DMS153 (cell line): Measurements from ENCODE around the gene MEF2B.

Source experiments
- DNase-seq: peaks from one replicate; lab custom pipeline; 2025; lab: John Stamatoyannopoulos, UW

MEF2B gene

GRCh38 chr19:19170053-19170872, at the start of gene MEF2B:
Gene MEF2B (minus strand): TSS chr19:19170263. CDS start chr19:19150735, 19,528 bp downstream.
- peak; percentile 75 for DNase-seq

- no peak for DNase-seq
Measured at GRCh38 chr19:19218911-19219310, 48.8 kb upstream of the MEF2B start.

GRCh38 chr19:19217099-19217498, 47.0 kb upstream of the MEF2B start:
- DNase-seq, result no peak

- no peak for DNase-seq
Measured at GRCh38 chr19:19215792-19216191, 45.7 kb upstream of the MEF2B start.

- no peak for DNase-seq
Measured at GRCh38 chr19:19214892-19215291, 44.8 kb upstream of the MEF2B start.

GRCh38 chr19:19214159-19214490, 44.1 kb upstream of the MEF2B start:
- no peak for DNase-seq

- no peak for DNase-seq
Measured at GRCh38 chr19:19213426-19214158, 43.5 kb upstream of the MEF2B start.

GRCh38 chr19:19212916-19213315, 42.9 kb upstream of the MEF2B start:
- no peak for DNase-seq

GRCh38 chr19:19211499-19212420, 41.7 kb upstream of the MEF2B start, which contains the start of gene NCAN:
Gene NCAN (plus strand): TSS chr19:19211958. CDS start chr19:19216954, 4,996 bp downstream.
- no peak for DNase-seq

- no peak for DNase-seq
Measured at GRCh38 chr19:19209372-19209771, 39.3 kb upstream of the MEF2B start.

GRCh38 chr19:19207637-19208572, 37.8 kb upstream of the MEF2B start:
- no peak for DNase-seq

- DNase-seq, result no peak
Measured at GRCh38 chr19:19206938-19207337, 36.9 kb upstream of the MEF2B start.

- DNase-seq, result no peak
Measured at GRCh38 chr19:19205416-19206410, 35.6 kb upstream of the MEF2B start.

- no peak for DNase-seq
Measured at GRCh38 chr19:19204181-19204580, 34.1 kb upstream of the MEF2B start.

GRCh38 chr19:19203012-19203856, 33.2 kb upstream of the MEF2B start, which contains the start of gene NR2C2AP:
Gene NR2C2AP (minus strand): TSS chr19:19203414. CDS start chr19:19203060, 354 bp downstream.
- DNase-seq, result peak; percentile 72

GRCh38 chr19:19202707-19203011, 32.6 kb upstream of the MEF2B start:
- DNase-seq, result no peak

- DNase-seq, result no peak
Measured at GRCh38 chr19:19201697-19202630, 31.9 kb upstream of the MEF2B start.

- DNase-seq, result no peak
Measured at GRCh38 chr19:19193926-19194325, 23.9 kb upstream of the MEF2B start.
